GM20431 (cell line): ENCODE results near the gene CFL1.
"Not testable (repeated sequence)": the region's sequence is repeated elsewhere in the genome, so short reads cannot be mapped to it uniquely, and the experiment has no call there.

Source experiments
- in situ Hi-C: fragments of 300-500 bp; cut with MseI, MboI; formaldehyde crosslinking; loops from one replicate; pipeline ENCODE4 v1.15.0; 2020; ENCODE audit warnings: low sequenced_read_pairs; ENCODE audit not compliant: unreplicated experiment

The CFL1 gene

DNA sequence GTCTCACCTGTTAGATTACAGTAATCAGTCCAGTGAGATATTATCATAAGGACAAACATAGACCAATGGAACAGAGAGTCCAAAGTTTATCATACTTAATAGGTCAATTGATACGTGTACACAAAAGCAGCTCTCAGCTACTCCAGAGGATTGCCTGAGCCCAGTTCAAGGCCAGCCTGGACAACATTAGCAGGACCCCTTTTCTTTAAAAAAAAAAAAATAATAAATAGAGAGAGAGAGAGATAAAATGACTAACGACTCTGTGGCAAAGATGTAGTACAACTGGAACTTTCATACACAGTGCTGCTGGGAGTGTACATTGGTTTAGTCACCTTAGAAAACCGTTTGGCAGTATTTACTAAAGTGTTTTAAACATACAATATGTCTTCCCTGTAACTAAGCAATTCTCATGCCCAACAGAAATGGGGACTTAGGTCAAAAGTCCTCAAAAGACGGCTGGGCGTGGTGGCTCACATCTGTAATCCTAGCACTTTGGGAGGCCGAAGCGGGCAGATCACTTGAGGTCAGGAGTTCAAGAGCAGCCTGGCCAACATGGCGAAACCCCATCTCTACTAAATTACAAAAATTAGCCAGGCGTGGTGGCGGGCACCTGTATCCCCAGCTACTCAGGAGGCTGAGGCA is 13.6 kb downstream of the CFL1 start:
- in situ Hi-C loops, result no loop called here

DNA sequence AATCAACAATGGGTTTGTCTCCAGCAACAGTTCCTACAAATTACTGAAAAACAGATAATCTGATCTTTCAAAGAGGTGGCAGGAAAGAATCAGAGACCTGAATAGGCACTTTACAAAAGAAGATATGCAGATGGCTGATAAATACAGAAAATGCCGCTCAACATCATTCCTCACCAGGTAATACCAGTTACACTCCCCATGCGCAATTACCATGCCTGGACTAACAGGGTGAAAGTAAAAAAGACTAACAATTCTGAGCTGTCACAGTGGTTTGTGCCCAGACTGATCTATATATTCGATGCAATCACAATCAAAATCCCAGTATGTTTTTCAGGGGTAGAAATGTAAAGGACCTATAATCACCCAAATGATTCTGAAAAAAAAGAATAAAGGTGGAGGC is 14.2 kb downstream of the CFL1 start:
- in situ Hi-C loops, result no loop called here

DNA sequence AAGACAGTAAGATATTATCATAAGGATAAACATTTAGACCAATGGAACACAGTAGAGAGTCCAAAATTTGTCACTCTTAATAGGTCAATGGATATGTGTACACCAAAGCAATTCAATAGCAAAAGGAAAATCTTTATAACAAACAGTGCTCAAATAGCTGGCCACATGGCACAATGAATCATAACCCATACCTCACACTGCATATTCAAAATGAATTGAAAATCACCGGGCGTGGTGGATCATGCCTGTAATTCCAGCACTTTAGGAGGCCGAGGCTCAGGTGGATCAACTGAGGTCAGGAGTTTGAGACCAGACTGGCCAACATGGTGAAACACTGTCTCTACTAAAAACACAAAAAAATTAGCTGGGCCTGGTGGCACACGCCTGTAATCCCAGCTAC is 15.8 kb downstream of the CFL1 start:
- in situ Hi-C loops, result no loop called here

DNA sequence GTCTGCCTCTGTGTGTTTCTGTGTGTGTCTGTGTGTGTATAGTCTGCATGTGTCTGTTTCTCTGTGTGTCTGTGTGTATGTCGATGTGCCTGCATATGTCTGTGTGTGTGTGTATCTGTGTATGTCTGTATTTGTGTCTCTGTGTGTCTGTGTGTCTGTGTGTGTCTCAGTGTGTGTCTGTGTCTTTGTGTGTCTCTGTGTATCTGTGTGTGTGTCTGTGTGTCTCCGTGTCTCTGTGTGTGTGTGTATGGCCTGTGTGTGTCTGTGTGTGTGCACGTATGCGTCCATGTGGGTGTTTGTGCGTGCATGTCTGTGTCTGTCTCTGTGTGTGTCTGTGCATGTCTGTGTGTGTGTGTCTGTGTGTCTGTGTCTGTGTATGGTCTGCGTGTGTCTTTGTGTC is 23.8 kb downstream of the CFL1 start:
- in situ Hi-C loops, result no loop called here

DNA sequence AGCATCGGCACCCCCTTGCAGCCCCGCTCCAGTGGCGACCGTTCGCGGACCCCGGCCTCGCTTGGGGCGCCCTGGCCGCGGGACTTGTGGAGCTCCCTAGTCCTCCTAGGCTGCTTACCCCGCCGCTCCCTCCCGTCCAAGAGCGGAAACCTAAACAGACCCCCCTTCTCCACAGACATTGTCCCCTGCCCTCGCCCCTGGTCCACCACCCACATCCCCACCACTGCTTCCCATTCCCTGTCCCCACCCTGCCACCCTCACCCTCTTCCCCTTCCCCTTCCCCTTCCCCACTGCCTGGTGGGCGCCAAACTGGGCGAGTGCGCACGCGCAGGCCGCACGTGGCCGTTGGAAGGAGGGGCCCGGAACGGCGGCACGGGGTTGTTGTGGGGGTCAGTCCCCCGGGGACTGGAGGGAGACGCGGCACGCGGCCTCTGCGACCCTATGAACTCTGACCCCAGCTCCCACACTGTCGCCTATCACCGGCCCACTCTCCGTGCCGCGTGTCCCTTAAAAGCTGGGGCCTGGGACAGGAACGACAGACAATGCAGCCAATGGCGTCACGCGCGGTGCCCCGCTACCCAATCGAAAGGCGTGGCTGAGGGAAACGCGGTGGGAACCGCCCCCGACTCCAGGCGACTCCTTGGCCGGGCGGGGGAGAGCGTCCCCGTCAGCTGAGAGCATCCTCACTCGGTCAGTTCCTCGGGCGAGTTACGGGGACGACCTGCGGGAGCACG is 24.5 kb downstream of the CFL1 start, which contains the start of gene SNX32:
SNX32 (plus strand) TSS at position 667 of the 734 bp plus-strand sequence. CDS start 103 bp downstream, outside the sequence.
- in situ Hi-C loops, result no loop called here

DNA sequence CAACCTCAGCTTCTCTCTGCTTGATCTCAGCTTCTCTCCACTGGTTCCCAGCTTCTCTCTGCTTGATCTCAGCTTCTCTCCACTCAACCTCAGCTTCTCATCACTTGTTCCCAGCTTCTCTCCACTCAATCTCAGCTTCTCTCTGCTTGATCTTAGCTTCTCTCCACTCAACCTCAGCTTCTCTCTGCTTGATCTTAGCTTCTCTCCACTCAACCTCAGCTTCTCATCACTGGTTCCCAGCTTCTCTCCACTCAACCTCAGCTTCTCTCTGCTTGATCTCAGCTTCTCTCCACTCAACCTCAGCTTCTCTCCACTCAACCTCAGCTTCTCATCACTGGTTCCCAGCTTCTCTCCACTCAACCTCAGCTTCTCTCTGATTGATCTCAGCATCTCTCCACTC is 25.7 kb downstream of the CFL1 start:
- in situ Hi-C loops, result not testable (repeated sequence)

DNA sequence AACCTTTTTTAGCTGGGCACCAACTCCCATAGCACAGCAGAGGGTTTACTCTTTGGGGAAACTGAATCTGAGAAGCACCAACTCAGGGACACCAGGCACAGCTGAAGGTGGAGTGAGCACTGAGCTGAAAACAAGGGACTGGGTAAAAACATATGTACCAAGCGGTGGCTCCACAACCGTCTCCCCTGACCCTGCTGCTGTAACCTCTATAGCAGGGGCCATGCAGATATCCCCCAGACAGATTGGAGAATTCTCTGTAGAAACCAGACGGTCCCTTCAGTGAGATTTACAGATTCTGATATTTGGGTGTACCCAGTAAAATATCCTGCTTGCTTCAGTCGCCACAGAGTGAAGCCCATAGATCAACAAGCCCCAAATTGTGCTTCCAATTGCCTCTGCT is 28.5 kb downstream of the CFL1 start:
- in situ Hi-C loops, result no loop called here

DNA sequence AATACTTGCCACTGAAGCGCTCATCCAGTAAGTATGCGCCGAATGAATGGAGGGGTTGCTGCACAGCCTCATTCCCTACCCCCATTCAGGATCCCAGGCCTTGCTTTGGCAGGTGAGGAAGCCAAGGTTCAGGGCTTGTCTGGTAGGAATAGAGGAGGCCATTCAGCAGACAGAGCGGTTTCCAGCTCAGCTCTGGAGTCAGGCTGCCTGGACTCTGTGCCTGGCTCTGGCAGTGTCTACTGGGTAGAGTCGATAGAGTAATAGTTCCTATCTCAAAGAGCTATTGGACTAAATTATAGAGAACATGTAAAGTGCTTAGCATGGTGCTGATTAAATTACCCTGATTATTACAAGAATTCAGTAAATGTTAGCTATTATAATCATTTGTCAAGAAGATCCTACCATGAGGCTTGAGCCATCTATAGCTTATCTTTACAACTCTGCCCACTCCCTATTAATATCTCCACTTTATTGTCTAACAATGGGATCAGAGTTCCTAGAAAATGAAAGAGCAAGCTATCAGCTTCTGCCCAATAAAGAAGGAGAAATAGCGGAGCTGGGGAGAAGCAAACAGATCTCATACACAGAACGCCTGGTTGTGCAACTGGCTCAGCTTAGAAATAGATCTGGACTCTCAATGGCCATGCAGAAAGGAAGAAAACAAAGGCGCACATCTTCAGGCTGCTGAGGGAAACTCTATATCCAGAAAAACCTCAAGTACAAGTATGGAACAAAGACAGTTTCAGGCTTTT is 30.8 kb downstream of the CFL1 start:
- in situ Hi-C loops, result no loop called here

DNA sequence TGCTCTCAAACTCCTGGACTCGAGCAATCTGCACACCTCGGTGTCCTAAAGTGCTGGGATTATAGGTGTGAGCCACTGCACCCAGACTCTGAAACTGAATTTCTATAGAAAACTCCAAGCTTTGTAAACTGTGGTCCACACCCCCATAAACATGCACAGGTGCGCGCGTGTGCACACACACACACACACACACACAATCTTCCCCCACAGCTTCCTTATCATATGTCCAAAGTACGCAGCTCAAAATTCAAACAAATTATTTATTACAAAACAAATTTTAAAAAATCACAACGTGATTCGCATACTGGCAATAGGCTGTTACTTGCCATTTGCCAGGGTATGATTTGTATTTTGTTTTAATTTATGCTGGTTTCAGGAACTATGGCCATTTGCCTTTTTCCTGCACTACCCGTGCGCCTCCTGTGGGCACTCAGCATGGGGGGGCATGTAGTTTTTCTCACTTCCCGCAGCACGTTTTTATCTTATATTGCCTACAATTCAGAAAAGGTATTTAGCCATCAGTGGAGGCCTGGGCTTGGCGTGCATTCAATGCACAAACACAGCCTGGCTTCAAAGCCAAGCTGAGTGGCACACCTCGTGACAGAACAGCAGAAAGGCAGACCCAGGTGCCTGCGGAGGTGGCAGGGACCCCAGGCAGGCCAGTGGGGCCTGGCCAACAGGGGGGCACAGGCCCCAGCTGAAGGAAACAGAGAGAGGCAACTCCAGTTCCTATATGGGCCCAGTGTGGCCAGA is 35.0 kb downstream of the CFL1 start:
- in situ Hi-C loops, result no loop called here

DNA sequence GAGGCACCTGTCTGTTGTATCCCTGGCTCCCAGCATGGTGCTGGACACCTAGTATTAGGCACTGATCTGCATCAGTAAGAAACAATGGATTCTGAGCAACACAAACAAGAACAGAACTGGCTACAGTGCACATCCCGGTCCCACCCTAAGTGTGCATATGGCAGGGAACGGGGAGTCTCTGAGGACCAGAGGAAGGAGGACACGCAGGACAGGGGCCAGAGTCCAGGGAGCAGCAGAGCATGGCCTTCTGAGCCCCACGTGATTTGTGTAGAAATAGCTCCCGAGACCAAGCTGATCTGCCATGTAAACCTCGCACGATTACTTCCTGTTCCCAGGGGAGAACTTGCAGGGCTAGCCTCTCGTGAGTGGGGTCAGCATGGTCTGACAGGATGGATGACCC is 36.9 kb downstream of the CFL1 start:
- in situ Hi-C loops, result no loop called here

DNA sequence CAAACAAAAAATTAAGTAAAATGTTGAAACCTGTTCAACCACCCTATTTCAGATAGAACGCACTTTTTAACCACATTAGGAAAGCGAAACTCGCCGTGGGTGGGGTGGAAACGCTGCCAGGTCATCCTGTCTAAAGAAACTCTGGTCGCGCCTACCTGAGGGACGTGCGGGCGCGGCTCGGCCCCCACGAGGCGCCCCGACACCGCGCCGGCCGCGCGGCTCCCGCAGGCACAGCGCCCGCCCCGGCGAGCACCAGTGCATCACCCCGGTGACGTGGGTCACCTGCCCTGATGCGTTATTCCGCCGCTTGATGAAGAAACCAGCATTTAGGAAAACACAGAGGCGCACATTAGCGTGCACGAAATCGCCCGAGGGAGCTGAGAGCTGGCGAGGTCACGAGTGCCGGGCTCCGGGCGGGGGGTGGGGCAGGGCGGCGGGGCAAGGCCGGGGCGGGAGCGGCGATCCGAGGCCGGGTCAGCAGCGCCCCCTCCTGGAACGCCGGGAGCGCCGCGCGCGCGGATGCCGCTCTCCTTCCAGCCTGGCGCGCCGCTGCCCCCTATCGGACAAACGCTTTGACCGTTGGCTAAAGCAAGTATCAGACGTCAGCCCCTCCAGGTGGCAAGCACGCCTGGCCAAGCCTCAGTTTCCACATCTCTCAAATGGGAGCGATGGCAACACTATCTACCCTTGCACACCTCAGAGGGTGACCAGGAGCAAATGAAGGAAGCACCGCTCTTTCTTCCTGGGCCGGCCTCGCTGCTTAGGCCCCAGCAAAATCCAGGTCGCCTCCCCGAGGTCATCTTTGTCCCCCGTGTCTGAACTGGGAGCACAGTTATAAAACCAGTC is 39.9 kb downstream of the CFL1 start:
- in situ Hi-C loops, result loop anchor here (10.0 kb wide), 1 partner anchor 103 kb away; the partner anchor contains the start of gene KAT5

DNA sequence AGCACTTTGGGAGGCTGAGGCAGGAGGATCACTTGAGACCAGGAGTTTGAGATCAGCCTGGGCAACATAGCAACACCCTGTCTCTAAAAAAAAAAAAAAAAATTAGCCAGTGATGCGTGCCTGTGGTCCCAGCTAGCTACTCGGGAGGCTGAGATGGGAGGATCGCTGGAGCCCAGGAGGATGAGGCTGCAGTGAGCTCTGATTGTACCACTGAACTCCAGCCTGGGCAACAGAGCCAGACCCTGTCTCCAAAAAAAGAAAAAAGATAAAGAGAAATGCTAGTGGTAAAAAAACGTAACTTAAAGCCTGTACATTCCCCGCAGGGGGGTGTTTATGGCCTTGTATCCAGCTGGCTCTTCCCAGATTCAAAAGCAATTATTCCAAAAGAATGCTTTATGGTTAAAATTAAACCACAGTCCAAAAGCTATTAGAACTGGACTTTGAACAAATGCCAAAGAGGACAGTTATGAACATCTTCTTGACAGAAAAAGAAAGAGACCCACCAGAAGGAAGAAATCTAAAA is 40.6 kb downstream of the CFL1 start:
- in situ Hi-C loops, result loop anchor here (10.0 kb wide), 1 partner anchor 103 kb away; the partner anchor contains the start of gene KAT5

DNA sequence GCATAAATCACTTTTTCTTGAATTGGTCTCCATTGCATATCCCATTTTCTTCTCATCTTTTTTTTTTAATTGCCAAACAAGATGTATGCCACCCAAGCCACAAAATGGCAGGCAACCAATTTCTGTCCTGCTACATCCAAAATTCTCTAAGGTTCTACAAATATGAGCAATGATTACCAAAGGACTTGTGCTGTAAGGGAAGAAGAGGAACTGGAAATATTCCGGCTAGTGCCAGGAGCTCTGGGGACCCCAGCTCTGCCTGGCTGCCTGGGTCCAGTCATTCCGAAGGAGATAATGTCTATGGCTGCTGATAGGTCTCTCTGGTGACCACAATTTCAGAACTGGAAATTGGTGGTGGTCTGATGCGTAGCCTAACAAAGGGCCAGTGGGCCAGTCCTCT is 41.3 kb downstream of the CFL1 start:
- in situ Hi-C loops, result loop anchor here (10.0 kb wide), 1 partner anchor 102 kb away; the partner anchor contains the start of gene KAT5

DNA sequence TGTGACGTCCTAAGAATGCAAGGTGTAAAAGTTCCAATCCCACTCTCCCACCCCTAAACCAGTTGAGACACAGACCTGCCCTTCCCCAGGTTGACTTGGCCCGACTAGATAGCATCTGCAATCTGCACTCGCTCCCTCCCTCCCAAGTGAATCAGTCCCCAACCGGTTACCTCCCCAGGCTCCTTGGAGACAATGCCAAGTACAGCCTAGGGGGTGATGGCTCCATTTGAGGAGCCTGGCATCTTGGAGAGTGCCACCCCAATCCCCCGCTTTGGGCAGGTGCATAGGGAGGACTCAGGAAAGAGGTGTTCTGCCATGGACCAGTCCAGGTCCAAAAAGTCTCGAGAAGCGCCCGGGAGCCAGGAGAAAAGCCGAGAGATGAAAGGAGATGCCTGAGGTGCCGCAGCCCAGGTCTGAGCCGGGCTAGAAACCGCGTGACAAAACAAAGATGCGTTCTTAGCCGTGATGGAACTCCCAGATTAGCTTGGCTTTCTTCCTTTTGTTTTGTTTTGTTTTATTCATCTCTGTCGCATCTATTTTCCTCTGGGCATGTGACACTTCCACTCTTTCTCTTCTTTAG is 42.9 kb downstream of the CFL1 start:
- in situ Hi-C loops, result loop anchor here (10.0 kb wide), 1 partner anchor 100 kb away; the partner anchor contains the start of gene KAT5

DNA sequence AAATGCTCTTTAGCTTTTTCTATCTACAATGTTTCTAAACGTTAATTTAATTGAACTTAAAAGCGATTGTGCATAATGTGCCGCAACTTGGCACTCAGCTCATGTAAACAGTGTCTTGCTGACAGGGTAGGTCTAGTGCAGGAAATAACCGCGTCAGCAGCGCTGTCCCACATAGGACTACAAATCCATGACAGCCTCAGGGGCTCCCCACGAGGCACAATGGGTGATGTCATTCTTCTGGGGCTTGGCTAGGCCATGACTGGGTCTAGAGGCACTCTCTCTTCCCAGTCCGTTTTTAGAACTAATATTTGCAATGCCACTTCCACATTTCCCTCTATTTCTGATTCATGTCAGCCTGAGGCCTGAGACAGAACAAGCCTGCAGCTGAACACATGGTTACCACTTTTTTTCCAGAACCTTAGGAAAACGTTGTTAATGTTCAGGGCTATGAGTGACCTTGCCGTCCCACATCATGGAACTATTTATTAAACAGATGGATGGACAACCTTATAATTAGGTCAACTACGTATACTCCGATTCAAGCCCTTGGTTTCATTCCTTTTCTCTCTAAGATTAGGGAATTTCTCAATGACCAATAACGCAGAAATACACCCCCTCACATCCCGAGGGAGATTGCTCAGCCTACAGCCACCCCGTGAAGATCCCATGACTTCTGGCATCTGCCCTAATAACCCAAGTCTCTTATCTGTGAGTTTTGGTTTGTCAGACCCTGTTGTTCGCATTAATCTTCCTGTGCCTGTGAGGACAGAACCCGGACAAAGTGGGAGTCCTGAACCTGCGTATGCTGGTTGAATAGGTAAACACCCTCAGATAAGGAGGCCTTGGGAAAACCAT is 43.6 kb downstream of the CFL1 start:
- in situ Hi-C loops, result loop anchor here (10.0 kb wide), 1 partner anchor 100 kb away; the partner anchor contains the start of gene KAT5

DNA sequence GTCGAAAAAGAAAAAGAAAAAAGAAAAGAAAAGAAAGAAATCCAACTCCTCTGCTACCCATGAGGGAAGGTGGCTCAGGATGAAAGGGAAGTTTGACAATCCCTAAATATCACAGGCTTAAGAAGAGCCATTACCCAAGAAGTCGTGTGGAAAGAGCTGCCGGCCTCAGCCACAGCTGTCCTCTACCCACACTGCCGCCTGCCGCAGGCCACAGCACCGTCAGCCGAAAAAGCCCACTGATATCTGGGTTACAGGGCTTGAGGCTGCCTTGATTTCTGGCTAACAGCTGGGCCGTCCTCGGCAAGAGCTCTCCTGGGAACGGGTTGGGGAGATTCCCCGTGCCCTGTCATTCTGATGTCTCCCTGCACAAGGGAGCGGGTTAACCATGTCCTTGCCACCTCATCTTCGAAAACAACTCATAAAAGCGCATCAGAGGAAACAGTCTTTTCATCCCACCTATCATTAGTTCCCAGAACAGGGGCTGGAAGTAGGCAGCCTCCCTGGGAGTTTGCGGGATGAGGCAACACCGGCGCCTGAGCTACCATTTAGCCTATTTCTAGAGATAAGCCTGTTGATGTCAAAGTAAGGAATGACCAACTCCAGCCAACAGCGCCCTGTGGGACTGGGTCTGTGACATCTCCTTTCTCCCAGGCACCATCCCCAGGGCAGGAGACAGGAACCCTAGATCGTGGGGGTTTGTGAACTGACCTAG is 46.1 kb downstream of the CFL1 start:
- in situ Hi-C loops, result loop anchor here (10.0 kb wide), 1 partner anchor 97 kb away; the partner anchor contains the start of gene KAT5
